Fibroblast of peridontal ligament (primary cell): ENCODE data around the gene CAMTA2.
"Not testable (repeated sequence)": the region's sequence is repeated elsewhere in the genome, so short reads cannot be mapped to it uniquely, and the experiment has no call there.

Source experiments
- DNase-seq: peaks from one replicate; pipeline ENCODE4 v3.0.0-alpha.2; 2010; ENCODE audit errors: extremely low read depth

Gene CAMTA2

GRCh38 chr17:4931963-4932362 is 55.5 kb downstream of the CAMTA2 start, which contains the start of gene GP1BA:
Gene GP1BA, plus strand, starts transcription at chr17:4932277. Its CDS starts 328 bp downstream, at chr17:4932605.
- DNase-seq, result no peak

GRCh38 chr17:4928881-4929280 is 58.6 kb downstream of the CAMTA2 start:
- no peak for DNase-seq

- not testable (repeated sequence) for DNase-seq
Observed at GRCh38 chr17:4926577-4927335, 60.7 kb downstream of the CAMTA2 start.

- no peak for DNase-seq
Observed at GRCh38 chr17:4921320-4921719, 66.2 kb downstream of the CAMTA2 start.

- peak; percentile 56 for DNase-seq
Observed at GRCh38 chr17:4920351-4921048, 67.0 kb downstream of the CAMTA2 start.

GRCh38 chr17:4919511-4920047 is 67.9 kb downstream of the CAMTA2 start:
- no peak for DNase-seq
